Measurements from ENCODE around the gene CSH2.

Gene CSH2

GRCh38 chr17:63854709-63855108 lies 18.8 kb downstream of the CSH2 start:
- no peak for DNase-seq

GRCh38 chr17:63853260-63853659 lies 20.2 kb downstream of the CSH2 start:
- no peak for DNase-seq

DNA sequence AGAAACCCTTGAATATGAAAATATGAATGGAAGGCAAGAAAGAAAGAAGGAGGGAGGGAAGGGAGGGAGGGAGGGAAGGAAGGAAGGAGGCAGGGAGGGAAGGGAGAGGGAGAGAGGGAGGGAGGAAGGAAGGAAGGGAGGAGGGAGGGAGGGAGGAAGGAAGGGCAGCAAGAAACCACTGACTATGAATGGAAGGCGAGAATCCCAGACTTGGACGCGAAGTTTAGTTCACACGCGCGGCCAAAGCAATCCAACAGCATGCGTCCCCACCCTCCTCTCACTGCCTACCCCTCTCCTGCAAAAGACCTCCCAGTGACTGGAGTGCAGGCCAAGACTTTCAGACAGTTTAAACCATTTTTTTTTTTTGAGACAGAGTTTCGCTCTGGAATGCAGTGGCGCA lies 23.1 kb downstream of the CSH2 start:
- no peak for DNase-seq

DNA sequence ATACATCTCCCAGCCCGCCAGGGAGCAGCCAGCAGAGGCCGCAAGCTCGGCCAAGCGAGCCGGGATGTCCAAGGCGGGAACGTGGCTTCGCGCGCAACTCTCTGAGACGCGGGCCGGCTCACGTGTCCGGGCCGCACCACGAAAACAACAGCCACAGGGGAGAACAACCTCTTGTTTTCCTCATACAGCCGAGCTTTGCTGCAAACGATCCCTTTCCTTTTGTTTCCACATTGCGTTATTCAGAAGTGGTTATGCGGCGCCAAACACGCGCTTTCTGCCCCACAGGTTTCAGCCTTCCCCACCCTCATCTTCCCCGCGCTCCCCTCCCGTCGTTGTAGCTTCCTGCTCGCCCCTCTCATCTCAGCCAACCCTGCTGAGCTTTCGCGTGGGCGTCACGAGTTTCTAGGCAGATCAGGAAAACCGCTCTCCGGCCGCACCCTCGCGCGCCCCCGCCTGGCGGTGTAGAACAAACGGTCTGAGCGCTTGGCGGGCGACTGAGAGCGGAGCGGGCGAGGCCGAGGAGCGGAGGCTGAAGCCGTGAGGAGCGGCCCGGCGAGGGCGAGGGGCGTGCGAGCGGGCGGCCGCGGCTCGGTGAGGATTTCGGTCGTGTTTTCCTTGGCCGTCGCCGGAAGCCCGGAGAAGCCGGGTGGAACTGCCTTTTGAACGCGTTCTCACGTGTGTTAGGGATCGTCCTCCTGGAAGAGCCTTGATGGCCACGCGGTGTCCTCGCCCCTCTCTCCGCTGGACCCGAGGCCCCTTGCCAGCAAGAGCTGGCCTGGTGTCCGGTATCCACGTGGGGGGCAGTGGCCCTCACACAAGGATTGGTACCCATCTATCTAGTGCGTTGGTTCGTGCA lies 24.4 kb downstream of the CSH2 start:
- DNase-seq, result peak; percentile 93

DNA sequence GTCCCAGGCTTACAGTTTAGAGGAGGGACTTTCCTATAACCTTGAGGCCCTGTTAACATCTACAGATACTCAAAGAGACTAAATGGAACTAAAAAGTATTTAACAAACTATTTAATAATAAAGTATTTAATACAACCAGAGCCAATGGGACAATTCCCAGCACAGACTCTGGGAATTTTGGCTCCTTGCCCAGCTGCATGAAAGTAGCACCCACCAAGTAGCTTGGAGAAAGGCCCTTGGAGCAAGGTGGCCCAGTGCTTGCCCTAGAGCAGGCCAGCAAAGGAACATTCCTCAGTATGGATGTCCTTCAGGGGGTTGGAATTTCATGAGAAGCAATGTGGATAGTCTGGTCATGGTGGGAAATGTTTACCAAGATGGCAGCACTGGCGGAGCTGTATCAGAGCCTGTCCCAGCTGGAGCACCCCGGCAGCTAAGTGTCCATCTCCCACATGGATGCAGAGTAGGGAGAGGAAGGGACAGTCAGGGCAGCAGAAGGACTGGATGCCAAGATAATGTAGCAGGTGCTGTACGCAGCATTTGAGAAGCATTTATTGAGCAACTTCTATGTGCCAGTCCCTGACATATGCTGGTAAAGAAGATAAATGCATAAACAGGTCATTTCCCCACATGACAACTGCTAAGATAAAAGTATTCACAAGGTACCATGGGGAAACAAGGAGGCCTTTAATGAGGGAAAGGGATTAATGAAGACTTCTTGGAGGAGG lies 25.8 kb downstream of the CSH2 start:
- no peak for DNase-seq

GRCh38 chr17:63845509-63845908 lies 28.0 kb downstream of the CSH2 start:
- no peak for DNase-seq

- DNase-seq, result no peak
Measured at GRCh38 chr17:63843910-63844677, 29.4 kb downstream of the CSH2 start.

- peak; percentile 61 for DNase-seq
Measured at GRCh38 chr17:63843387-63843888, 30.0 kb downstream of the CSH2 start.

DNA sequence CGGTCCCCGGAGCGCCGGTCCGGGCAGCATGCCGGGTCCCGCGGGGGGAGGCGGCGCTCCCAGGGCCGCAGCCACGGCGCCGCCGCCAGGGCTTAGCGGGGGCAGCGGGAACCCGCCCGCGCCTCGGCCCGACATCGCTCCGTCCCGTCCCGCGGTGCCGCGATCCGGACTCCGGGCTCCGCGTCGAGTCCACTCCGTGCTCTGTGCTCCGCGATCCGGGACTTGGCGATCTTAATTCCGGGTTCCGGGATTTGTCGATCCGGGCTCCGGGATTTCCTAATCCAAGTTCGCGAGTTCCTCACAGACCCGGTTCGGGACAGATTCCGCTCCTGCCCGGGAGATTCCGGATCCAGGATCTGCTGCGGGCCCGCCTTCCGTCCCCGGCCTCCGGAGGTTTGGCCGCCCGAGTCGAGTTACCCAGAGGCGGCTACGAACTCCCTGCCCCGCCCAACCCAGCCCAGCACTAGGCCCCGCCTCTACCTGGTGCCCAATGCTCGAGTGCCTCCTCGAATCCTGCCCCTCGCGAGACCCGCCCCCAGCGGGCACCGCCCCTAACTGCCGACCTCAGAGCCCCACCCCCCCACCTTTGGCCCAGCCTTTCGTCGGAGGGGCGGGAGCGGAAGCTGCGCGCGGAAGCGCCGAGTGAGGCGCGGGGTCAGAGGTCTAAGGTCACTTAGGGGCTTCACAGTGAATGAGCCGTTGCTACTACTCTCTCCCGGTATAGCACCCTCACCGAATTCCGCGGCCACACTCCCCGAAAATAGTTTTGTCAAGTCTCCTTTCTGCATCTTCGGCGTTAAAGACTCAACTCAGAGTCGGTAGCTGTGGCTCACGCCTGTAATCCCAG lies 30.7 kb downstream of the CSH2 start, which contains the start of gene SMARCD2:
SMARCD2 (minus strand) TSS at position 146 of the 847 bp plus-strand sequence; CDS start at position 135, 11 bp downstream.
- peak; percentile 99 for DNase-seq

GRCh38 chr17:63842173-63842539 lies 31.3 kb downstream of the CSH2 start:
- DNase-seq, result no peak

- peak; percentile 33 for DNase-seq
Measured at GRCh38 chr17:63841350-63842172, 31.9 kb downstream of the CSH2 start.

GRCh38 chr17:63840591-63841349 lies 32.7 kb downstream of the CSH2 start:
- DNase-seq, result peak; percentile 24

DNA sequence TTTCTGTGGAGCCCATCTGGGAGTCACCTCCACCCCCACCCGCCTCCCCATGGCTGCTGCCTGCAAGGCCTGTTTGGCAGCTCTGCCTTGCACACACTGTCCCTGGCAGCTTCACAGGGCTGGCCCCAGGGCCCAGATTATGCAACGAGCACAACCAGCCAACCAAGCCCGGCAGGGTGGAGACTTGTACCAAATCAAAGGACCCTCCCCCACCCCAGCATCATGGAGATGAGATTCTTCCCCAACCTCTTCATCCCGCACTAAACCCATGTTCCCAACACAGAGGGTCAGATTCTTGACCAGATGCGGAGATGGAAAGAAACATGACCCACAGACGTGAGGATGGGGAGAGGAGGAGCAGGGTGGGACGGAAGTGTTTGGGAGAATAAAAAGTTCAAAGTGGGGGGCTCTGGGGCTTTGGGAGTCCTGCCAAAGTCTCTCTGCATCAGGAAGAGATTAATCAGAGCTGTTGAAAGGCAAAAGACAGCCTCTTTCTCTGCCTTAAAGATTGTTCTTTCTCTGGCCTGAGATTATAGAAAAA lies 34.8 kb downstream of the CSH2 start:
- DNase-seq, result peak; percentile 69

GRCh38 chr17:63837962-63838600 lies 35.4 kb downstream of the CSH2 start:
- no peak for DNase-seq

DNA sequence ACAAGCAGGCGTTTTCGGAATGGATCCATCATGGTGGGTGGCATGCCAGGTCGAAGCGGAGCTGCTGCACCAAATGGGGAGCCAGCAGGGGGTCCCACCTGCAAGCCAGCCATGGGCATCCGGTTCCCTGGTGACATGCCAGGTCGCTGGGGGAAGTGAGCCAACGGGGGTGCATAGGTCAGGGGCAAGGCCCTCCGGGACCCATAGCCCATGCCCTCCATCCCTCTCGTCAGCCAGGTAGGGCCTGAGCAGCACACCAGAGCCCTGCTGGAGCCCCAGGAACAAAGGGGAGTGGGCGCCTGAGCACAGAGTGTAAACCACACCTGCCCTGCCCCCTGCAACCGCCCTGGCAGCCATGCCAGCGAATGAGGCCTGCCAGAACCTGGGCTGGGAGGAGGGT lies 36.0 kb downstream of the CSH2 start:
- no peak for DNase-seq

- no peak for DNase-seq
Measured at GRCh38 chr17:63836811-63837210, 36.7 kb downstream of the CSH2 start.

DNA sequence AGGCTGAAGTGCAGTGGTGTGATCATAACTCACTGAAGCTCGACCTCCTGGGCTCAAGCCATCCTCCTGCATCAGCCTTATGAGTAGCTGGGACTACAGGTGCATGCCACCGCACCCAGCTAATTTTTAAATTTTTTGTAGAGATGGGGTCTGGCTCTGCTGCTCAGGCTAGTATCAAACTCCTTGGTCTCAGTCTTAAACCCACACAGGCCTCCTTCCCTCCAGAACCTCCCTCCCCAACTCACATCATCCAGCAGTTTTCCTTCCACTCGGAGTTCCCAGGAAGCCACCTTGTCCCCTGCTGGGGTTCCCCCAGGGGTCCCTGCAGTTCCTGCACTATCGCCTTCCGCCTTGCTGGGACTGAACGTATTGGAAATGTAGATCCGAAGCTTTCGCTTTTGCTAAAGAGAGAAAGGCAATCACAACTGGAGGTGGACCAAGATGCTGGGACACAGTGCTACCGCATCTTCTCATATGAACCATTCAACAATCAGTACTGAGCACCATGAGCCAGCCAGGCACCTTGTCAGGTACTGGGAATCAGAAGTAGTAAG lies 38.2 kb downstream of the CSH2 start:
- no peak for DNase-seq

GRCh38 chr17:63834431-63835166 lies 38.9 kb downstream of the CSH2 start:
- peak; percentile 84 for DNase-seq
